ENCODE results near the gene JPH4. TPM values are rescaled to one million over a fixed set of nuclear protein-coding genes. Genes with fewer than 3 reads are reported as not detected.

JPH4 gene
- total and polyA plus RNA-seq, 5 donors from 2014 or later: 0.14 TPM; not detected in 4

GRCh38 chr14:23522643-23523198, 55.9 kb downstream of the JPH4 start:
- Histone ChIP-seq H3K4me3 (ENCODE audit: low read depth, low read length) (no peak overlapping the region), H3K4me1 (ENCODE audit: control insufficient read depth, insufficient read depth, low read length, poor library complexity, severe bottlenecking) (no peaks in the 10 kb centered on the region), H3K9me3 (ENCODE audit: control insufficient read depth in 2 of 2, low read length in 2 of 2) (no peaks in the 10 kb centered on the region), H3K36me3 (ENCODE audit: control insufficient read depth, insufficient read depth, low read length) (no peaks in the 10 kb centered on the region), H3K27me3 (ENCODE audit: control insufficient read depth, insufficient read depth, low read length) (no peaks in the 10 kb centered on the region), H3K27ac (ENCODE audit: insufficient read depth, low read length, poor library complexity, severe bottlenecking) (no peak overlapping the region)
- DNase-seq: no peak
- Mint-ChIP-seq H3K4me1 (no peaks in the 10 kb centered on the region), H3K27me3 (no peaks in the 10 kb centered on the region), H3K36me3 (peaks cover 5% of the 10 kb centered on the region), H3K27ac (no peak overlapping the region), H3K4me3 (no peak overlapping the region), H3K9me3 (no peaks in the 10 kb centered on the region)
- ATAC-seq (ENCODE audit: low read depth in 2 of 2): no peak

- Histone ChIP-seq H3K9me3 (ENCODE audit: control insufficient read depth in 2 of 2, low read length in 2 of 2) (no peaks in the 10 kb centered on the region), H3K4me1 (ENCODE audit: control insufficient read depth, insufficient read depth, low read length, poor library complexity, severe bottlenecking) (no peaks in the 10 kb centered on the region), H3K36me3 (ENCODE audit: control insufficient read depth, insufficient read depth, low read length) (no peaks in the 10 kb centered on the region), H3K4me3 (ENCODE audit: low read depth, low read length) (no peak overlapping the region), H3K27ac (ENCODE audit: insufficient read depth, low read length, poor library complexity, severe bottlenecking) (no peak overlapping the region), H3K27me3 (ENCODE audit: control insufficient read depth, insufficient read depth, low read length) (no peaks in the 10 kb centered on the region)
- ATAC-seq (ENCODE audit: low read depth in 2 of 2): no peak
- Mint-ChIP-seq H3K4me3 (no peak overlapping the region), H3K27ac (peak overlapping the region in 1 of 3 donors; percentile 14), H3K4me1 (no peaks in the 10 kb centered on the region), H3K27me3 (no peaks in the 10 kb centered on the region), H3K9me3 (no peaks in the 10 kb centered on the region), H3K36me3 (peaks cover 5% of the 10 kb centered on the region)
- DNase-seq: no peak
Measured at GRCh38 chr14:23521785-23522640, 56.6 kb downstream of the JPH4 start.

GRCh38 chr14:23520899-23521533, 57.6 kb downstream of the JPH4 start:
- DNase-seq: no peak
- no peak for ATAC-seq (ENCODE audit: low read depth in 2 of 2)
- Mint-ChIP-seq H3K27ac (peak overlapping the region in 1 of 3 donors; percentile 11), H3K4me1 (no peaks in the 10 kb centered on the region), H3K4me3 (peak overlapping the region in 1 of 4 donors; percentile 10), H3K9me3 (no peaks in the 10 kb centered on the region), H3K27me3 (no peaks in the 10 kb centered on the region), H3K36me3 (peaks cover 5% of the 10 kb centered on the region)
- H3K27me3 ChIP-seq (ENCODE audit: control insufficient read depth, insufficient read depth, low read length): no peaks in the 10 kb centered on the region
- no peak overlapping the region for H3K27ac ChIP-seq (ENCODE audit: insufficient read depth, low read length, poor library complexity, severe bottlenecking)
- no peaks in the 10 kb centered on the region for H3K4me1 ChIP-seq (ENCODE audit: control insufficient read depth, insufficient read depth, low read length, poor library complexity, severe bottlenecking)
- no peaks in the 10 kb centered on the region for H3K9me3 ChIP-seq (ENCODE audit: control insufficient read depth in 2 of 2, low read length in 2 of 2)
- no peak overlapping the region for H3K4me3 ChIP-seq (ENCODE audit: low read depth, low read length)
- H3K36me3 ChIP-seq (ENCODE audit: control insufficient read depth, insufficient read depth, low read length): no peaks in the 10 kb centered on the region

GRCh38 chr14:23518709-23519108, 59.9 kb downstream of the JPH4 start:
- Histone ChIP-seq H3K27me3 (ENCODE audit: control insufficient read depth, insufficient read depth, low read length) (no peaks in the 10 kb centered on the region), H3K27ac (ENCODE audit: insufficient read depth, low read length, poor library complexity, severe bottlenecking) (no peak overlapping the region), H3K9me3 (ENCODE audit: control insufficient read depth in 2 of 2, low read length in 2 of 2) (no peaks in the 10 kb centered on the region), H3K4me1 (ENCODE audit: control insufficient read depth, insufficient read depth, low read length, poor library complexity, severe bottlenecking) (no peaks in the 10 kb centered on the region), H3K36me3 (ENCODE audit: control insufficient read depth, insufficient read depth, low read length) (no peaks in the 10 kb centered on the region), H3K4me3 (ENCODE audit: low read depth, low read length) (no peak overlapping the region)
- DNase-seq (no peak), ATAC-seq (ENCODE audit: low read depth in 2 of 2) (no peak)
- Mint-ChIP-seq H3K4me3 (no peak overlapping the region), H3K27me3 (no peaks in the 10 kb centered on the region), H3K36me3 (peaks cover 8% of the 10 kb centered on the region), H3K9me3 (no peaks in the 10 kb centered on the region), H3K27ac (no peak overlapping the region), H3K4me1 (no peaks in the 10 kb centered on the region)

Other genes with a start within 250 kb of the JPH4 start
- gene SLC22A17, start 225.9 kb downstream of the JPH4 start, total RNA-seq: 3.2 TPM
- 1 to 10 TPM in 3 of 4 donors, under 1 TPM in 1; 0.94 to 3.2 (median 2.1) TPM for gene SLC22A17, start 225.9 kb downstream of the JPH4 start, polyA plus RNA-seq
- not detected for gene EFS, start 213.6 kb downstream of the JPH4 start, total RNA-seq
- not detected for gene EFS, start 213.6 kb downstream of the JPH4 start, polyA plus RNA-seq
- not detected for gene IL25, start 206.0 kb downstream of the JPH4 start, total RNA-seq
- not detected for gene IL25, start 206.0 kb downstream of the JPH4 start, polyA plus RNA-seq
- 2.8 TPM for gene CMTM5, start 201.7 kb downstream of the JPH4 start, total RNA-seq
- gene CMTM5, start 201.7 kb downstream of the JPH4 start, polyA plus RNA-seq: not detected
- gene MYH6, start 170.5 kb downstream of the JPH4 start, total RNA-seq: not detected
- not detected for gene MYH6, start 170.5 kb downstream of the JPH4 start, polyA plus RNA-seq
- not detected for gene MYH7, start 143.1 kb downstream of the JPH4 start, total RNA-seq
- not detected for gene MYH7, start 143.1 kb downstream of the JPH4 start, polyA plus RNA-seq
- 102 TPM for gene NGDN, start 109.1 kb downstream of the JPH4 start, total RNA-seq
- gene NGDN, start 109.1 kb downstream of the JPH4 start, polyA plus RNA-seq: 10 to 100 TPM; 77.1 to 90.8 (median 84.8) TPM
- 0.42 TPM for gene ZFHX2, start 27.0 kb downstream of the JPH4 start, total RNA-seq
- not detected for gene ZFHX2, start 27.0 kb downstream of the JPH4 start, polyA plus RNA-seq
- 7.6 TPM for gene THTPA, start 22.5 kb downstream of the JPH4 start, total RNA-seq
- 10 to 100 TPM in 3 of 4 donors, 1 to 10 TPM in 1; 7.5 to 14.6 (median 12.4) TPM for gene THTPA, start 22.5 kb downstream of the JPH4 start, polyA plus RNA-seq
- gene AP1G2, start 11.0 kb downstream of the JPH4 start, total RNA-seq: 329 TPM
- 10 to 100 TPM; 56.1 to 84.9 (median 76.4) TPM for gene AP1G2, start 11.0 kb downstream of the JPH4 start, polyA plus RNA-seq
- not detected for gene DHRS2, start 57.6 kb upstream of the JPH4 start, total RNA-seq
- gene DHRS2, start 57.6 kb upstream of the JPH4 start, polyA plus RNA-seq: under 1 TPM in 1 of 4 donors, not detected in 3; 0.25 TPM